HG02759 (cell line): Measurements from ENCODE around the gene GALNT17.

Experiments
- ATAC-seq: cut with Tn5 transposase; IDR thresholded peaks from one replicate; pipeline ENCODE4 v1.9.1; 2021; ENCODE audit warnings: mild to moderate bottlenecking, moderate library complexity; ENCODE audit not compliant: unreplicated experiment

The GALNT17 gene

DNA sequence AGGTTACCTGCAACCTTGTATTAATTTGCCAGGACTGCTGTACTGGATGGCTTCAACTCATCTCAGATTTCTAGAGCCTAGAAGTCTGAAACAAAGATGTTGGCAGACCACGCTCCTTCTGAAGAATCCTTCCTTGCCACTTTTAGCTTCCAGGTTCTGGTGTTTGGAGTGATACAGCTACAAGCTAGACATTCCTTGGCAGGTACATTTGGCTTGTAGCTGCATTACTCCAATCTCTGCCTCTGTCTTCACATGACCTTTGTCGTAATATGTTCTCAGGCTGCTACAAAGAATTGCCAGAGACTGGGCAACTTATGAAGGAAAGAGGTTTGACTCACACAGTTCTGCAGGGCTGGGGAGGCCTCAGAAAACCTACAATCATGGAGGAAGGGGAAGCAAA is 146.3 kb downstream of the GALNT17 start:
- no peak for ATAC-seq

DNA sequence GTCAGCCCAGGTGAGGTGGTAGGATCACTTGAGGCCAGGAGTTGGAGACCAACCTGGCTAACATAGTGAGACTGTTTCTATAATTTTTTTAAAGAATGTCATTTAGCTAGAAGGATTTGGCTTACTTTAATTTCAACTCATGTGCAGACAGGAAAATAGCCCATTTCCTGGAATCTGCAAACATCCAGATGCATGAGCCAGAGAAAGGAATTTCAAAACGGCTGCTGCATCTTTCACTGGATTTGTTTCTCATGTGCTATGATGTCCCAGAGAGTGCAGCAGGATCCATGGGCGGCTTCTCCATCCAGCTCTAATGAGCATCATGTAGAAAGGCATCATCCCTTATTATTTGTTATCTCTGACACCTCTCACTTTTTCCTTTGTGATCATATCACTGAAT is 149.3 kb downstream of the GALNT17 start:
- ATAC-seq: no peak

DNA sequence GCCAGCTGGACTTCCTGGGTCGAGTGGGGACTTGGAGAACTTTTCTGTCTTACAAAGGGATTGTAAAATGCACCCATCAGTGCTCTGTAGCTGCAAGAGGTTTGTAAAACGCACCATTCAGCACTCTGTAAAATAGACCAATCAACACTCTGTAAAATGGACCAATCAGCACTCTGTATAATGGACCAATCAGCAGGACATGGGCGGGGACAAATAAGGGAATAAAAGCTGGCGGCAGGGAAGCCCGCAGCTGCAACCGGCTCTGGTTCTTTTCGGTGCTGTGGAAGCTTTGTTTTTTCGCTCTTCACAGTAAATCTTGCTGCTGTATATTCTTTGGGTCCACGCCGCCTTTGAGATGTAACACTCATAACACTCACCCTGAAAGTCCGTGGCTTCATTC is 151.9 kb downstream of the GALNT17 start:
- no peak for ATAC-seq

DNA sequence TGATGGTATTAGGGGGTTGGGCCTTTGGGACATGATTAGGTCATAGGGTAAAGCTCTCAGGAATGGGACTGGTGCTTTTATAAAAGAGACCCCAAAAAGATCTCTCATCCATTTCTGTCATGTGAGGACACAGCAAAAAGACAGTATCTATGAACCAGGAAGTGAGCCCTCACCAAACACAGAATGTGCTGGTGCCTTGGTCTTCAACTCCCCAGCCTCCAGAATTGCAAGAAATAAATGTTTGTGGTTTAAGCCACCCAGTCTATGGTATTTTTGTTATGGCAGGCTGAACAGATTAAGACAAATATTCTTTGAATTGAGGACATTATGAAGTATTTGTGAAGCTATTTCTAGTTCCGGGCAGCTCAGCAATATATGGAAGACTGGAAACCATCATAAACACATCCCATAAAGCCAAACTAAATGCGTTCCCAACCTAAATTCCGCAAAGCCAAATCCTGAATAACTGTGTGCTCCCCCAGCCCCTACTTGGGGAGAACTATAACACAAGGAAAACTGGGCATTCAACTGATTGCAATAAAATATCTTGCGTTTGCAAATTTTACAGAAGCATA is 153.7 kb downstream of the GALNT17 start:
- no peak for ATAC-seq

GRCh38 chr7:71286336-71286735 is 154.4 kb downstream of the GALNT17 start:
- ATAC-seq: no peak

DNA sequence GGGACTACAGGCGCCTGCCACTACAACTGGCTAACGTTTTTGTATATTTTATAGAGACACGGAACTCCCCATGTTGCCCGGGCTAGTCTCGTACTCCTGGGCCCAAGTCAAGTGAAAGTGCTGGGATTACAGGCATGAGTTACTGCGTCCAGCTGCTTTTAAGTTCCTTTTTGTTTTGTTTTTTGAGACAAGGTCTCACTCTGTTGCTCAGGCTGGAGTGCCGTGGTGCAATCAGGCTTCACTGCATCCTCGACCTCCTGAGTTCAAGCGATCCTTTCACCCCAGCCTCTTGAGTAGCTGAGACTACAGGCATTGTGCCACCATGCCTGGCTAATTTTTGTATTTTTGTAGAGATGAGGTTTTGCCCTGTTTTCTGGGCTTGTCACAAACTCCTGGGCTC is 155.0 kb downstream of the GALNT17 start:
- ATAC-seq: no peak

DNA sequence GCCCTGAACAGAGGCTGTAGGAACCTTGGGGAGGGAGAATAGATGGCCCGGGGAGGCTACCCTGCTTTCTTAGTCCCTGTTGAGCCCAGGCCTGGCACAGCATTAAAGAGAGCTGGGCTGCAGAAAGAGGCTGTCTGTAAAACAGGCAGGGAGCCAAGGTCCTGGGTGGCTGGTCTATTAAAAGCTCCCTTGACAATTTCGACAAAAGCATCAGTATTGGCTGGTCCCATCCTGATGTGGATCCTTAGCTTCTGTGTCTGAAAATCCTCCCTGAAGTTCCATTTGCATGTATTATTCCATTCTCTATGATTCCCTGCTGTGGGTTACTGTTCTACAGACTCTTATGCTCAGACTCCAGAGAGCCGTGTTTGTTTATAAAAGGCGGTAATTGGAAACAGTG is 158.5 kb downstream of the GALNT17 start:
- ATAC-seq: no peak

- no peak for ATAC-seq
Measured at GRCh38 chr7:71298378-71298777, 166.4 kb downstream of the GALNT17 start.

- no peak for ATAC-seq
Measured at GRCh38 chr7:71300086-71300485, 168.1 kb downstream of the GALNT17 start.

- ATAC-seq: no peak
Measured at GRCh38 chr7:71300603-71301002, 168.7 kb downstream of the GALNT17 start.

- no peak for ATAC-seq
Measured at GRCh38 chr7:71301167-71301566, 169.2 kb downstream of the GALNT17 start.

DNA sequence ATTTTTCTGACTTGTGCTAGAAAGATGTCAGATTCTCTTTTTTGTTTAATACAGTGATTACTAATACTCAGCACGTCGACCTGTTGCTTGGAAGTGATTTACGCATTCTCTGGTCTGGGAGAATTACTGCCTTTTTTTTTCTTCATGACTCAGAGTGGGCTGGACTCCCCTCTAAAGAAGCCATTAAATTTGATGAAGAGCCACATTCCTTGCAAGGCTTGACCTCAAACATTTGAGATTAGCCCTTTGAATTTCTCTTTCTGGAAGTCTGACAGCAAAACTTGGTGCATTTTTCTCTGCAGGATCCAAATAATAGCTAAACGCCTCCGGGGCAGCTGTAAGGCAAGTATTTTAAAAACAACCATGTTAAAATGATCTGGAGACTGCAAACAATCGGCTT is 171.6 kb downstream of the GALNT17 start:
- no peak for ATAC-seq

DNA sequence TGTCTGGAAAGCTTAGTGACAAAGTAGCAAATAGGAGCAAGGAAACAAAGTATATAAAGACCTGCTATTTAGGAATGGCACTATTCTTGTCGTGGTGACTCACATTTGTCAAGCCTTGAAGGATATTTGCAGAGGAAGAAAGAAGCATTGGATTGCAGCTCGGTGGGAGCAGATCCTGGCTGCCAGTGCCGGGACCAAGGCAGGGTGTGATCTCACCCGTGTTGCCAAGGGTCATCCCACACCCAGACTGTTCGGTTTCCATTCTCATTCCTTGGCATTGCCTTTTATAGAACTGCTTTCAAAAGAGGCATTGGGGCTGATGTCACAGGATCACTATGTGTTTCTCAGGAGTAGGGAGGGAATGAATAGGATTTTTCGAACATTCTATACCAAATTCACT is 176.2 kb downstream of the GALNT17 start:
- no peak for ATAC-seq

DNA sequence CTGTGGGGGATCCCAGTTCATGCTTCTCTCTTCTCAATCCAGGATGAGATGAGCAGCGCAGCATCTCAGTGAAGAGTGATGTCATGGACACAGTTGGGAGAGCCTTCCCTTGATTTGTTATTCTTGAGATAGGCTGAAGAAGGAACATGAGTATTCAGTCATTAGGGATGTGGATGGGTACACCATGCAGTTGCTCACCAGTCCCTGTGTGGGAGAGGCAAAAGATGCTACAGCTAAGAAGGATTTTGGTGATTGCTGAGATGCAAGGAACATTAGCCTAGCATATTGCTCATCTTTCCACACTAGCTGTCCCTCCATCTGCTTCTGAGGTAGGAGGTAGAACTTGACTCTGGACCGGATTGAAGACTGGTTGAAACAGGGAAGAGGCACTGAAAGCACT is 179.6 kb downstream of the GALNT17 start:
- no peak for ATAC-seq

- ATAC-seq: no peak
Measured at GRCh38 chr7:71312755-71313490, 181.0 kb downstream of the GALNT17 start.

- ATAC-seq: no peak
Measured at GRCh38 chr7:71313553-71313952, 181.6 kb downstream of the GALNT17 start.

- no peak for ATAC-seq
Measured at GRCh38 chr7:71320916-71321315, 189.0 kb downstream of the GALNT17 start.

DNA sequence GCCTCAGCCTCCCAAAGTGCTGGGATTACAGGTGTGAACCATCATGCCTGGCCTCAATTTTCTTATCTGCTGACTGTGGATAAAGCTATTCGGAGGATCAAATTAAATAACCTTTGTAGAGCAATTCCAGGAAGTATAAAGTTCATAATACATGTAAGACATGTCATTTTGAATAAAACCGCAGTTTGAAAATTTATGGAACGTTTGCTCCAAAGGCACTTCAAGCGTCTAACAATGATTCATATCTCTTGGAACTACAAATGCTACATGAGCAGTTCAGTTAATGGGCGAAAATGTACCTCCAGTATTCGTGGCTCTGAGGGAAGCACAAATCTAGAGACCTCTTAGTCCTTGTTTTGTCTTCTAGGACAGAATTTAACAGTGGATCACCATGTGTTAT is 190.3 kb downstream of the GALNT17 start:
- no peak for ATAC-seq

- no peak for ATAC-seq
Measured at GRCh38 chr7:71323726-71324125, 191.8 kb downstream of the GALNT17 start.

DNA sequence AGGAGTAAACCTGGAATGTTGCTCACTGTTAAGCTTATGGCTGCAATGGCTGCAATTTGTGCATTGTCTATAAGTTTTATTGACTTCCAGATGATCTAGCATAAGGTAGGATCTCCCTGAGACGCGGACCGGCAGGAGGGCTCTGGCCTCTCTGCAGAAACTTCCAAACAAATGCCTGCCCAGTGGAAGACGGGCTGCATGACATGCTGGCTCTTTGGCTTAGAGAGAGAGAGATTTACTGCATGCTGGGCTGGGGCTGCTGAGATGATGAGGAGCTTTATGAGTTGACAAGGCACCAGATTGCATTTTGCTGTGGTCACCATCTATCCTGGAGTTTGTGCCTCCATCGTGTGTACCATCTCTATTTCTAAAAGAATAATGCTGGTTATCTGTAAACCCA is 193.2 kb downstream of the GALNT17 start:
- ATAC-seq: no peak

DNA sequence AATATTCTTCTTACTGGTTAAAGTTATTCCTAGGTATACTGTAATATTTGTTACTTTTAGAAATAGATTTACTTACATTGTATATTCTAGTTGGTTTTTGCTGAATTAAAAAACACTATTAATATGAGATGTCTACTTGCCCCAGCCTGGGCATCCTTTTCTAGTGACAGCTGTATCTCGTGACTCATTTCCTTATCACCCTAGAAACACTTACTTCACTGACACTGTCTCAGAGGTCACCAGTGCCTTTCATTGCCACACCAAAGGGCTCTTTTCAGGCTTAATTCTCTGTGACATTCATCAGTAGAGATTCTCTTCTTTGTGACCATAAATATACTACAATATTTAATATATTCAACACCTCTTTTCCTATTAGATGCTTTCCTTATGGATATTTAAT is 194.7 kb downstream of the GALNT17 start:
- ATAC-seq: no peak

GRCh38 chr7:71327946-71328345 is 196.0 kb downstream of the GALNT17 start:
- ATAC-seq: no peak
